Stomach (tissue), 4 donors: ENCODE data around the gene GLRA2.

Source experiments
- POLR2AphosphoS5 ChIP-seq, 3 donors: sonication (generic); formaldehyde crosslinking; IDR thresholded peaks; one replicate each; pipeline ENCODE4 v1.6.1; 2016; ENCODE audit warnings: antibody characterized with exemption in 3 of 3
- TF ChIP-seq, protein P1 (sequence below), 7 experiments: fragments of 450-650 bp in 4 of 7; fragments of 200-600 bp in 3 of 7; sonication (generic) in 3 of 7; IDR thresholded peaks; one replicate each; pipeline ENCODE4 v1.5.1; 2016 to 2019; ENCODE audit warnings: antibody characterized with exemption in 7 of 7, control low read depth in 2 of 7, mild to moderate bottlenecking in 1 of 7

DNA sequence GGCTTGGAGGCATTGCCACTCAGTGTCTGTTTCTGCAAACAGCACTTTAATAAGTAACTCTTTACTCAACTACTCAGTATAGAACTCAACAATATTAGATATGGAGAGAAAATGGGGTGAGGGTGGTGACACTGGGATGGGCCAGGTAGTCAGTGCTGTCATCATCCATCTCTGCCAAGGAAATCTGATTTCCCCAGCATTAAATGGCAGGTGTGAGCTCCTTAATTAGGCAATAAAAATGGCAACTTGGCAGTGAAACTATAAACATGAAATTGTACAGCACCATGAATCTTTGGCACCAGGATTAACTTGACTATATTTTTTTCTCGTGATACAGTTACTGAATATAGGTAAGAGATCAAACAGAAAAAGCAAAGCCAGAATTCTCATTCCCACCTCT lies 146.2 kb downstream of the GLRA2 start:
- TF ChIP-seq, protein P1, sequence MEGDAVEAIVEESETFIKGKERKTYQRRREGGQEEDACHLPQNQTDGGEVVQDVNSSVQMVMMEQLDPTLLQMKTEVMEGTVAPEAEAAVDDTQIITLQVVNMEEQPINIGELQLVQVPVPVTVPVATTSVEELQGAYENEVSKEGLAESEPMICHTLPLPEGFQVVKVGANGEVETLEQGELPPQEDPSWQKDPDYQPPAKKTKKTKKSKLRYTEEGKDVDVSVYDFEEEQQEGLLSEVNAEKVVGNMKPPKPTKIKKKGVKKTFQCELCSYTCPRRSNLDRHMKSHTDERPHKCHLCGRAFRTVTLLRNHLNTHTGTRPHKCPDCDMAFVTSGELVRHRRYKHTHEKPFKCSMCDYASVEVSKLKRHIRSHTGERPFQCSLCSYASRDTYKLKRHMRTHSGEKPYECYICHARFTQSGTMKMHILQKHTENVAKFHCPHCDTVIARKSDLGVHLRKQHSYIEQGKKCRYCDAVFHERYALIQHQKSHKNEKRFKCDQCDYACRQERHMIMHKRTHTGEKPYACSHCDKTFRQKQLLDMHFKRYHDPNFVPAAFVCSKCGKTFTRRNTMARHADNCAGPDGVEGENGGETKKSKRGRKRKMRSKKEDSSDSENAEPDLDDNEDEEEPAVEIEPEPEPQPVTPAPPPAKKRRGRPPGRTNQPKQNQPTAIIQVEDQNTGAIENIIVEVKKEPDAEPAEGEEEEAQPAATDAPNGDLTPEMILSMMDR (IDR thresholded peaks at IDR 0.05): no peak
- no peak for TF ChIP-seq POLR2AphosphoS5 (IDR thresholded peaks at IDR 0.05)
